IPS DF 4.7 (cell line): Measurements from ENCODE around the gene GPR152.

Source experiments
- DNase-seq: peaks from one replicate; pipeline ENCODE4 v3.0.0-alpha.2; 2013; ENCODE audit warnings: low spot score; ENCODE audit errors: extremely low read depth

The GPR152 gene, protein sequence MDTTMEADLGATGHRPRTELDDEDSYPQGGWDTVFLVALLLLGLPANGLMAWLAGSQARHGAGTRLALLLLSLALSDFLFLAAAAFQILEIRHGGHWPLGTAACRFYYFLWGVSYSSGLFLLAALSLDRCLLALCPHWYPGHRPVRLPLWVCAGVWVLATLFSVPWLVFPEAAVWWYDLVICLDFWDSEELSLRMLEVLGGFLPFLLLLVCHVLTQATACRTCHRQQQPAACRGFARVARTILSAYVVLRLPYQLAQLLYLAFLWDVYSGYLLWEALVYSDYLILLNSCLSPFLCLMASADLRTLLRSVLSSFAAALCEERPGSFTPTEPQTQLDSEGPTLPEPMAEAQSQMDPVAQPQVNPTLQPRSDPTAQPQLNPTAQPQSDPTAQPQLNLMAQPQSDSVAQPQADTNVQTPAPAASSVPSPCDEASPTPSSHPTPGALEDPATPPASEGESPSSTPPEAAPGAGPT

DNA sequence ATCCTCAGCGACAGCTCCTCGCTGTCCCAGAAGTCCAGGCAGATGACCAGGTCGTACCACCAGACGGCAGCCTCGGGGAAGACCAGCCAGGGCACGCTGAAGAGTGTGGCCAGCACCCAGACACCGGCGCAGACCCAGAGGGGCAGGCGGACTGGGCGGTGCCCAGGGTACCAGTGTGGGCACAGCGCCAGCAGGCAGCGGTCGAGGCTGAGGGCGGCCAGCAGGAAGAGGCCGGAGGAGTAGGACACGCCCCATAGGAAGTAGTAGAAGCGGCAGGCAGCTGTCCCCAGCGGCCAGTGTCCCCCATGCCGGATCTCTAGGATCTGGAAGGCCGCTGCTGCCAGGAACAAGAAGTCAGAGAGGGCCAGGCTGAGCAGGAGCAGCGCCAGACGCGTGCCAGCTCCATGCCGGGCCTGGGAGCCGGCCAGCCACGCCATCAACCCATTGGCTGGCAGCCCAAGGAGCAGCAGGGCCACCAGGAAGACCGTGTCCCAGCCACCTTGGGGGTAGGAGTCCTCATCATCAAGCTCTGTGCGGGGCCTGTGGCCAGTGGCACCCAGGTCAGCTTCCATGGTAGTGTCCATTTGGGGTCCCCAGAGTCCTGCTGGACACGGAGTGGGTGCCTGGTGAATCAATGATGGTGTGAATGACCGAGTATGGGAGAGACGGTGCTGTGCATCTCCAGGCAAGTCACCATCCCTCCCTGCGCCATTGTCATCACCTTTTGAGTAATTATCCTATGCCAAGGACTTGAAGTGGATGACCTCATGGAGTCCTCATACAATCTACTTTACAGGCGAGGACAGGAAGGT lies at the start of gene GPR152:
Gene GPR152 (minus strand): TSS at position 589 of the 812 bp plus-strand sequence. CDS start 5 bp downstream, at position 584.
- no peak for DNase-seq

DNA sequence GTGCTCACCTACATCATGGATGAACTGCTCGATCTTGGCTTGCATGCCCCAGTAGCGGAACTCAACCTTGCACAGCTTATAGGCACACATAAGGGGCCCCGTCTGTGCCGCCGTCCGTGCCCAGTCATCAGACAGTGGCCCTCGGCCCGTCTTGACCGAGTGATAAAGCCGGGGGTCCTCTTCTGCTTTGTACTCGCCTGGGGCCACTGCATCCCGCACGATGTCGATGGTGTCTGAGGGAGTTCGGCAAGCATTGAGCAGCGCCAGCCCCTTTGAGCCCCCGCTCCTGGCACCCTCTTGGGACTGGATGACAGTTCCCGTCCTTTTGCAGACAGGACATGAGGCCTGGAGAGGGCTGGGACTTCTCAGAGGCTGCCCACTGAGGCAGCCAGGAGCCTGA lies 49.3 kb upstream of the GPR152 start:
- no peak for DNase-seq

DNA sequence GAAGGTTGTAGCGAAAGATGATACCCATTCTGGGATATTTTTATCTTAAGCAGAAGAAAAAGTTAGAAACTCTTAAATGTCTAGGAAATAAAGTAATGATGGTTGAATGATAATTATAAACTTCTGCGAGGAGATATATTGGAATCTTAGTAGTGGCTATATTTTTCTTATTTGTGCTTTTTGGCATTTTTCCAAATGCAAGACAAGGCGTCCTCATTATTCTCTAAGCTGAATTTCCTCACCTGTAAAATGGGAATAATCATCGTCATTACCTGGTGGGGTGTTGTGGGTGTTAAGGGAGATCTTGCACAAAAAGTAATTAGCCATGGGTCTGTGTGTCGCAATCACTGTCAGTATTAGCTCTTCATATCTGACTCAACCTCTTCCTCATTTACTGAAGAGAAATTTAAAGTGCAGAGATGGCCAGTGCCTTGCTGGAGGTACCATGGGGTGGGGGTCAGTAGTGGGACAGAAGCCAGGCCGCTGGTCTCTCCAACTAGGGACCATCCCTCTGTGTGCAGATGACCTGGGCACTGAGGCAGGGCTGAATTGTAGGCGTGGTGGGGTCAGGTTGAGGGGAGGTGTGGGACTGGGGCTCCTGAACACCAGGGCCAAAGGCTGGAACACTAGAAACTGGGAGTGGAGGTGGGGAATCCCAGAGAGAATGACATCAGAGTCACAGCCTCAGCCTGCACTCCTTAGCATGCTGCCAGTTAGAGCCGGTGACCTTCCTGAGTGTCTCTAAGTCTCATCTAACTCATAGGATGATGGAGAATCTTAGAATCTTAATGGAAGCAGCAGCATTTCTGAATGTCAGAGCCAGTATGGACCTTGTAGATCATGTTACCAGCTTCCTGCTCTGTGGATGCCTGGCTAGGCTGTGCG lies 48.5 kb upstream of the GPR152 start:
- DNase-seq, result no peak

DNA sequence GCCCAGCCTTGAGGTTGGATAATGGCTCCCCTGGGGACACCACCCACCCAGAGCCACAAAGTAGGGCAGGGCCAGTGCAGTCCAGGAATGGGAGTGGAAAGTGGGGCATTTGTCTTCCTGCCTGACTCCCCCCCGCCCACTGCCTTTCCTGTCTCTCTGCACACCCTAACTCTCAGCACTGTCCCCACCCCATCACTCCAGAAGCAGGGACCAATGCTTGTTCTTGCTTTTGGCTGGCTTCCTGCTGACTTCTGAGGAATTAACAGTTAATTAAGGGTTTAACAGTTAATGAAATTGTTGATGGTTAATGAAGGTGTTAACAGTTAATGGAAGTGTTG lies 47.9 kb upstream of the GPR152 start:
- DNase-seq, result no peak

DNA sequence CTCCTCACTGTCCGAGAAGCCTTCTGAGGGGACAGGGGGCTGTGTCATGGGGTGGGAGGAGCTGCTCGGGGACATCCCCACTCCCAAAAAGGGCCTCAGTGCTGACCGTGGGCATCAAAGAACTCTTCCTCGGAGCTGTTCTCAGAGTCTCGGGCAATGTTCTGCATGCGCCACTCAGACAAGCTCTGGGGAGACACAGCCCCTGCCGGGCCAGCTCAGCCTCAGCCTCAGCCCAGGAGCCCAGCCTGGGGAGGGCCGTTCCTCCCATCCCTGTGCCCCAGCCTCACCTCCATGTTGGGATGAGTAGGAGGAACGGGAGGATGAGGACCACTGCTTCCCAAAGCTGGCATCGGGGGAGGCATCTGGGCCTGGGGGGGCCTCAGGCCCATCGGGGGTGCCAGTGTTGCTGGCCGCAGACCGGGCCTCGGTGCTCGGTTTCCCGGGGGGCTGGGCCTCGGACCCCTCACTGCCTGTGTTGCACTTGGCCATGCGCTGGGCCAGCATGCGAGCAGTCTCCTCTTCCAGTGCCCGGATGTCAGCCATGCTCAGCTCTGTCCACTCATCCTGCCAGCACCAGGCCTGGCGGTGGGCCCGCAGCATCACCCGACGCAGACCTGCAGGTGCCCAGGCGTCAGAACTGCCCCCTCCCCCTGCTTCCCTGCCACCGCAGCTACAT lies 47.4 kb upstream of the GPR152 start:
- DNase-seq, result no peak

DNA sequence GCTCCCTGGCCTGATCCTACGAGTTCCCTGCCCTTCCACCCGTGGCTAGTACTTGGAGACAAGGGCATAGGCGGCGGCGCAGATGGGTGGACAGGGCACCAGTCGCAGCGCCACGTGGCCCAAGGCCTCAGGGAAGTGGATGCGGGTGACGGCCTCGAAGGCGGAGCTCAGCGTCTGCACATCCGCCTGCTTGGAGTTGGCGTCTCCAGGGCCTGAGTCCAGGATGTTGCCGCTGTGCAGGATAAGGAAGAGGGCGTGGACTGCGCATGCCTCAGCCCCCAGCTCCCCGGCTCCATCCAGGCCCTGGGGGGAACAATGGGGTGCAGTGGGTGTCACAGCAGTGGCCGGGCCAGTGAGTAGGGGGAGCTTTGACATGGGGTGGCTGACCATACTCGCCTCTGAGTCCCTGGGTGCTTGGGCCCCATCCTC lies 46.0 kb upstream of the GPR152 start:
- no peak for DNase-seq

DNA sequence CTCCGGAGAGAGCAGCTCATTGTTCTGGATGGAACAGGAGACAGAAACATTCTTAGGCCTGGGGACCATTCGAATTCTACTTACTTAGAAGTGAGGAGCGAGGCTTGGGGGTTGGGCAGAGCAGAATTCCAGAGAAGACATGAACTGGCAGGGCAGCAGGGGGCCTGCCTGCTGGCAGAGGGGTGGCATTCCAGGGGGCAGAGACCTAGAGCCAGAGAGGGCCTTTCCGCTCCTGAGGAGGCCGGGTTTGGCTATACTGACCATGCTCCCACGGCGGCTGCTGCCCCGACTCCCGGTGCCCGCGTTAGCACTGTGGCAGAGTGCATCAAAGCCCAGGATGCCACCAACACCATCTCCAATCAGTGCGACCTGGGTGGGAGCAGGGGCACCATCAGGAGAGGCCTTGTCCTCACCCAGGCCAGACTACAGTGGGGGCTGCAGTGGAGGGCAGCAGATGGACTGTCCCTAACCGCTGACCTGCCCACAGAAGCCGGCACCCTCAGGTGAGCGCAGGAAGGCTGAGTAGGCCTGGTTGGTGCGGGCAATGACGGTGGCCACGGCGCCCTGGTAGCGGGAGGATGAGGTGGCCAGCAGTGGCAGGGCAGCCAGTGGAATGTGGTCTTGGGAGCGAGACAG lies 45.2 kb upstream of the GPR152 start:
- DNase-seq, result no peak

DNA sequence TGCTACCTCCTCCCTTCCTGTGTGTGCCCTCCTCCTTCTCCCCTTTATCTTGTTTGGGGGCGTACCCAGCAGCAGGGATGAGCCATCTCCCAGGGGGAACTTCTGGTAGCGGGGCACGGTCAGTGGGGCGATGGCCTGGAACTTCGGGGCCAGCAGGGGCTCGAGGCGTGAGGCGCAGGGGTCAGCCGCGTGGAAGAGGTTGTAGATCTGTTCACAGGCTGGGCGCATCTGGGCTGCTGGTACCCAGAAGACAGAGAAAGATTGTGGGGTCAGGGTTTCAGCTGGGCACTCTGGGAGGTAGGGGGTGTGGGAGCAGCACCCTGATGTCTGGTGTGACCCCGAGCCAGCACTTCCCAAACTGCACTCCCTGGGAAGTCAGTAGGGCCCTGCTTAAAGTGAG lies 43.6 kb upstream of the GPR152 start:
- DNase-seq, result no peak

DNA sequence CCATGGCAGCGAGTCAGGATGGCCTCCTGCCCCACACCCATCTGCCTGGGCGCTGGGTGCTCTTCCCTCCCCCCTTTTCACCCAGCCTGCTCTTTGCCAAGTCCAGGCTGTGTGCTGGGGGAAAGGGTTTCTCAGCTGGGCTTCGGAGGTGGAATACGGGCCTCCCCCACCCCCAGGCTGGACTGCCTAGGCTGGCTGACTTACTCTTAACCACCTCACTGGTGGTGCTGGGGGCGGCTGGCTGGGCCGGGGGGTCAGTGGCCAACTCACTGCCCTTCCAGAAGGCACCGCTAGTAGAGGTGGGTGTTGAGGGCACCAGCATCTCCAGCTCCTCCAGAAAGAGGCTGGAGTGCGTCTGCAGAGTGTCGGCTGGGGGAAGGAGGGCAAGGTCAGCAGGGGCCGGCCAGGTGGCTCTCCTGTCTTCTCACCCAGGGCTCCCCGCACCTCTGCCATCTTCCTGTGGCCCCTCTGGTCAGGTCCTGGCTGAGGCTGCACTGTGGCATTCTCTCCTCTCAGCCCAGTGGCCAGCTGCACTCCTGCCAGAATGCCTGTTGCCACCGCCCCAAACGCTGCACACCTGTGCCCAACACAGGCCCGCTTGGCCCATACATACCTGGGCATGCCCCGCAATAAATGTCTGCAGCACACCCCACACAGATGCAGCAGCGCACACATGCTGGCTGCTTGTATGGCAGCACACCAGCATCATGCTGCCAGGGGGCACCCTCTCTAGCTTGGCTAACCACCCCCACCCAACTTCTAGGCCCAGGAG lies 42.9 kb upstream of the GPR152 start:
- DNase-seq, result no peak

DNA sequence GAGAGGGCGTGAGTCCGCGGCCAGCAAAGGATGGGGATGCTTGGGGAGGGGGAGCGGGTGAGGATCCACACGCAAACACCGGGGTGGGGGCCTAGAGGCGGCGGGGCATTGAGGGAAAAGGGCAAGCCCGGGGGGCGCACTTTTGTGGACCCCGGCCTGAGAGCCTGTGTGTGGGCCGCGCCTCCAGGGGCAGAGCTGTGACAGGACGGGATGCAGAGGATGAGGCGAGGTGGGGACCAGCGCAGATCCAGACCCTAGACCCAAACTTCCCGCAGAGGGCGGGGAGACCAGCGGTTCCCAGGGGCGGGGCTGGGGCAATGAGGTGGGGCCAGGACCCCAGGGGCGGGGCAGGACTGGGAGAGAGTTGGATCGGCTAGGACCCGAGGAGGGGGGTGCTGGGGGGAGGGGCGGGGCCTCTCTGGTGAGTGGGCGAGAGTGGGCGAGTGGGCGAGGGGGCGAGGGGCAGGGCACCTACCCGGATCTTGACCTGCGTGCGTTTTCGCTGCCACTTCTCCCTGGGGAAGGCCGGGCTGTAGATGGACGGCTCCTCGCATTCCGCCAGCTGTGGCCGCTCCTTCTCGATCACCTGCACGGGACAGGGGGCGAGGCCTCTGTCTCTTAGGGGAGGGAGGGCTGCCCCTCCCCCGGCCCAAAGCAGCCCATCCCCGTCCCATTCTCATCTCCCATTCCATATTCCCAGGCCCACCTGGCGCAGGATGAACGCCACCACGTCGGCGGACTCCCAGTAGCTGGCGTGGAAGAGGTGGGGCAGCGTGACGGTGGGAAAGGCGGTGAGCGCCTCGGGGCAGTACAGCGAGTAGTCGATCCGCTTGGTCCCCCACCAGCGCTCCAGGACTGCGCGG lies 42.1 kb upstream of the GPR152 start:
- DNase-seq, result no peak

DNA sequence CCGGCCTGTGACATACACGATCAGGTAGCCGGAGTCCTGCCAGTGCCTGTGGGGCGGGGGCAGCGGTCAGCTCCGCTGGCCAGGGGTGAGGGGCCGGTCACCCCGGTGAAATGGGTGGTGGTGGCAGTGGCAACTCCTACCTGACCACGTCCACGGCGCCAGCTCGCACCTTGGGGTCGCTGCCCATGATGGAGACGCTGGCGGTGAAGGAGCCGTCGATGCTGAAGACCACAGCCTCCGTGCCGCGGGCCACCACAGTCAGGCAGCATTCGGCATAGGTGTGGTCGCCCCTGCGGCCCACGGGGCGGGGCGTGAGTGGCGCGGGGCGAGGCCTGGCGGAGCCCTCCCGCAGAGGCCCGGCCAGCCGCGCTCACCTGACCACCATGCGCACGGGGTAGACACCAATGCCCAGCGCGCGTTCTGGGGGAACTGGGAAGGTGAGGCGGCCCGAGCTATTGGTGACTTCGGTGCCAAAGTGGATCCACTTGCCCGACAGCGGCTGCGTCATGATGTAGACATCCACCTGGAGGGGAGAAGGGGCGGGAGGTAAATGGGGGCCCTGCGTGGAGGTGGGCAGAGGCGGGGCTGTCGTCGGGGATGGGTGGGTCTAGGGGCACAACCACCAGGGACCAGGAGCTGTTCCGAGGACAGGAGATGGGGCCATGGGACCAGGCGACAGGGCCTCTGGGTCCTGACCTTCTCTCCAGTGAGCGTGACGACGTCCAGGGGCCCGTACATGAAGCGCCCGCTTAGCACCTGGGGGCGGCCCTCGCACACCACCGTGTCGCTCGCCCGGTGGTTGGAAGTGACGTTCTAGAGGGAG lies 41.2 kb upstream of the GPR152 start:
- DNase-seq, result no peak

DNA sequence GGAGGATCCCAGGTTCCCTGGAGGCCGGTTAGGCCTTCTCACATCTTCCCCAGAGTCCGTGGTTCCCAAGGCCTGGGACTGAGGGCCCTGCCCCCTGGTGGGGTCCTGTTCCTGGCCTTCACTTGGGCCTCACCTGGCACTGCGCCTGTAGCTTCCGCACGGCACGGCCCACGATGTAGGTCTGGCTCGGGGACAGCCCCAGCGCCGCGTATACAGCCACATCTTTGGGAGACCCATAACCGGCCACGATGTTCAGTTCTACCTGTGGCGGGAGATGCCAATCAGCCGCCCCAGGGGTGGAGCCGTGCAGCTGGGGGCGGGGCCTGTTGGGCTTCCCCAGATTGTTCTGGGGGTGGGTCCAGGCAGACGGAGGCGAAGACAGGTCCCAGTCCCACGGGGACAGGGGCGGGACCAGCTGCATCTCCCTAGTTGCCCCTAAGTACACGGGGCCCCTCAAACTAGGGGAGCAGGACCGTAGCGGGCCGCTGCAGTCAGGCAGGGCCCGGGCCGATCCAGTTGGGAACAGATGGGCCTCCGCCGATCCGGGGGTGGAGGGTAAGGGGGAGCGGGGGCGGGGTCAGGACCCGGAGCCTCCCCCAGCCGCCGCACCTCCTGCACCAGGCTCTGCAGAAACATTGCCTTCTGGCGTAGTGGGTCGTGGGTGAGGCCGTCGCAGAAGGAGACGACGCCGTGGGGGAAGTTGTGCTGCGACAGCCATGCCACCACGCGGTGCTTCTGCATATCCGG lies 40.4 kb upstream of the GPR152 start:
- no peak for DNase-seq

DNA sequence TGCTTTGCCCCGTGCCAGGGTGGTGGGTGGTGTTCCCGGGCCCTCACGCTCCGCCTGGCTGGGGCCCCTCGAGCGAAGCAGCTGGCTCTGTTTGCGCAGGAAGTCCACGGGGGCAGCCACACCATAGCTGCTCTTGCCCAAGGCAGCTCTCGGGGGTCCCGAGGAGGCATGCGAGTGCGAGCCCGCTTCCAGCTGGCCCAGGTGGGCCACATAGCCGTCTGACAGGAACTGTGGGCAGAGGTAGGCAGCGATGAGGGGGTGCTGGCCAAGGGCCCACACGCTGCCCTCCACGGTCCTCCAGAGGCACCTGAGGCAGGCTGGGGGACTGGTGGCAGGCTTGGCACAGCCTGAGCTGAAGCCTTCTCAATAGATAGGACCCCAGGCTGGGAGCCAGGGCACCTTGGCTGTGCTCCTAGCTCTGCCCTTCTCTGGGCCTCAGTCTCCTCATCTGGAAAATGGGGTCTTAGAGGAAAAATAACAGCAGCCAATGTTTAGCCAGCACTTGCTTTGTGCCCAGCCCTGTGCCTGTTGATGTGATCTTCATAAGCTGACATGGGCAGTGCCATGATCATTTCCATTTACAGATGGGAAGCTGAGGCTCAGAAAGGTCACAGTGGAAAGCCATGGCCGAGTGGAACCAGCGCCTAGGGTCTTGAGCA lies 39.7 kb upstream of the GPR152 start:
- no peak for DNase-seq

DNA sequence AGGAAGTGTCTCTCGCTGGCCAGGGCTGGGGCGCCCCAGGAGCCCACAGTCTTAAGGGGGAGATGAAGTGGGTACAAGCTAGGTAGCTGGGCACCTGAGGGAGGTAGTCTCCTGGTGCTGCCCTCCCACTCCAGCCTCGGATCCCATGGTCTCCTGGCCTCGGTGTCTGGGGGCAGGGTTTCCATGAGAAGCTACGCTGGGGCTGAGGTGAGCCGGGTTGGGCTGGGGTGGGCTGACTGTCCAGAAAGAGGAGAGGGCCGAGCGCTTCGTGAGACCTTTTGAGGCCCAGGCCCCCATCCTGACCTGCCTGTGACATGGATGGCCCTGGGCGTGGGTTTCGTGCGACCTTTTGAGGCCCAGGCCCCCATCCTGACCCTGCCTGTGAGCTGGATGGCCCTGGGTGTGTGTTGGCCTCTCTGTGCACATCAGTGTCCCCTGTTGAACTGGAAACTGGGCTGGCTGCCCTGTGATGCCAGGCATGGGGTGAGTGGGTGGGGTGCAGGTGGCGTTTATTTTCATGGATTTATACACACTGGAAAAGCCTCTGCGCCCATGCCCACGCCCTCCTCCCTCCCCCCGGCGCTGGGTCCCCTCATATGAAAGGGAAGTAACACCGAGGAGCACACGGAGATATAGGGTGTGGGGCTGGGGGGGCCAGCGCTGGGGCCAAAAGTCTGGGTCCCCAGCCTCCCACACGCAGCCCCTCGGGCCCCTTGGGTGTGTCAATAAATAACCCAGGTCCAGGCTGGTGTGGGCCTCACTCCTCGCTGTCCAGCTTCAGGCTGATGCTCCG lies 38.9 kb upstream of the GPR152 start:
- DNase-seq, result no peak

DNA sequence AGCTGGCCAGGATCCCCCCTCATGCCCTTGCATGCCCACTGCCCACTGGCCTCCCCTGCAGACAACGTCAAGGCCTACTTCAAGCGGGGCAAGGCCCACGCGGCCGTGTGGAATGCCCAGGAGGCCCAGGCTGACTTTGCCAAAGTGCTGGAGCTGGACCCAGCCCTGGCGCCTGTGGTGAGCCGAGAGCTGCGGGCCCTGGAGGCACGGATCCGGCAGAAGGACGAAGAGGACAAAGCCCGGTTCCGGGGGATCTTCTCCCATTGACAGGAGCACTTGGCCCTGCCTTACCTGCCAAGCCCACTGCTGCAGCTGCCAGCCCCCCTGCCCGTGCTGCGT lies 38.2 kb upstream of the GPR152 start:
- no peak for DNase-seq
